SK-N-SH (cell line): ENCODE results near the gene MICALL1.

Experiments
- POLR2AphosphoS5 ChIP-seq: IDR thresholded peaks from 2 replicates; pipeline ENCODE4 v1.6.1; 2012; ENCODE audit warnings: low read depth, low read length
- TF ChIP-seq, protein P1 (sequence below): fragments of 200-600 bp; sonication (generic); IDR thresholded peaks from 2 replicates; pipeline ENCODE4 v1.6.1; 2017; ENCODE audit warnings: antibody characterized with exemption, mild to moderate bottlenecking, moderate library complexity
- TF ChIP-seq, protein P2 (sequence below): fragments of 150-350 bp; IDR thresholded peaks from 2 replicates; pipeline ENCODE4 v1.6.1; 2017; ENCODE audit warnings: antibody characterized with exemption, low read length, low read depth, borderline replicate concordance
- TF ChIP-seq, protein P3 (sequence below): IDR thresholded peaks from 2 replicates; pipeline ENCODE4 v1.6.1; 2012; ENCODE audit warnings: mild to moderate bottlenecking, low read depth, low read length, moderate library complexity

DNA sequence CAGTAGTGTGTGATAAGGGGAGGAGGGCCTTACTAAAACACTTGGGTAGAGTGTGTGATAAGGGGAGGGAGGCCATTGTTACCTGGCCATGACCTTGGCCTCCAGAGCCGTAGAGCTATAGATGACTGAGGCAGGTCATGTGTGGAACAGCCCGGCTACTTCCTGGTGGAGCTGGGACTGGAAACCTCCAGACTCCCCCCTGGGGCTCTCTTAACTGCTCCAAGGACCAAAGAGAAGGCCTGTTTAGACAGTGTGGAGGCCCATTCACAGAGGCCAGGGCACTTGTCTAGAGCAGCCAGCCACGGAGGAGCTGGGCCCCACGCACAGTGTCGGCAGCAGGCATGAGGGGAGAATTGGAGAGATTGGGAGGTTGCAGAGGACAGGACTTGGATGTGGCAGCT is 12.5 kb upstream of the MICALL1 start:
- TF ChIP-seq, protein P1, sequence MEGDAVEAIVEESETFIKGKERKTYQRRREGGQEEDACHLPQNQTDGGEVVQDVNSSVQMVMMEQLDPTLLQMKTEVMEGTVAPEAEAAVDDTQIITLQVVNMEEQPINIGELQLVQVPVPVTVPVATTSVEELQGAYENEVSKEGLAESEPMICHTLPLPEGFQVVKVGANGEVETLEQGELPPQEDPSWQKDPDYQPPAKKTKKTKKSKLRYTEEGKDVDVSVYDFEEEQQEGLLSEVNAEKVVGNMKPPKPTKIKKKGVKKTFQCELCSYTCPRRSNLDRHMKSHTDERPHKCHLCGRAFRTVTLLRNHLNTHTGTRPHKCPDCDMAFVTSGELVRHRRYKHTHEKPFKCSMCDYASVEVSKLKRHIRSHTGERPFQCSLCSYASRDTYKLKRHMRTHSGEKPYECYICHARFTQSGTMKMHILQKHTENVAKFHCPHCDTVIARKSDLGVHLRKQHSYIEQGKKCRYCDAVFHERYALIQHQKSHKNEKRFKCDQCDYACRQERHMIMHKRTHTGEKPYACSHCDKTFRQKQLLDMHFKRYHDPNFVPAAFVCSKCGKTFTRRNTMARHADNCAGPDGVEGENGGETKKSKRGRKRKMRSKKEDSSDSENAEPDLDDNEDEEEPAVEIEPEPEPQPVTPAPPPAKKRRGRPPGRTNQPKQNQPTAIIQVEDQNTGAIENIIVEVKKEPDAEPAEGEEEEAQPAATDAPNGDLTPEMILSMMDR: no peak
- TF ChIP-seq POLR2AphosphoS5: no peak
- TF ChIP-seq, protein P2, sequence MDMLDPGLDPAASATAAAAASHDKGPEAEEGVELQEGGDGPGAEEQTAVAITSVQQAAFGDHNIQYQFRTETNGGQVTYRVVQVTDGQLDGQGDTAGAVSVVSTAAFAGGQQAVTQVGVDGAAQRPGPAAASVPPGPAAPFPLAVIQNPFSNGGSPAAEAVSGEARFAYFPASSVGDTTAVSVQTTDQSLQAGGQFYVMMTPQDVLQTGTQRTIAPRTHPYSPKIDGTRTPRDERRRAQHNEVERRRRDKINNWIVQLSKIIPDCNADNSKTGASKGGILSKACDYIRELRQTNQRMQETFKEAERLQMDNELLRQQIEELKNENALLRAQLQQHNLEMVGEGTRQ: no peak
- TF ChIP-seq, protein P3, sequence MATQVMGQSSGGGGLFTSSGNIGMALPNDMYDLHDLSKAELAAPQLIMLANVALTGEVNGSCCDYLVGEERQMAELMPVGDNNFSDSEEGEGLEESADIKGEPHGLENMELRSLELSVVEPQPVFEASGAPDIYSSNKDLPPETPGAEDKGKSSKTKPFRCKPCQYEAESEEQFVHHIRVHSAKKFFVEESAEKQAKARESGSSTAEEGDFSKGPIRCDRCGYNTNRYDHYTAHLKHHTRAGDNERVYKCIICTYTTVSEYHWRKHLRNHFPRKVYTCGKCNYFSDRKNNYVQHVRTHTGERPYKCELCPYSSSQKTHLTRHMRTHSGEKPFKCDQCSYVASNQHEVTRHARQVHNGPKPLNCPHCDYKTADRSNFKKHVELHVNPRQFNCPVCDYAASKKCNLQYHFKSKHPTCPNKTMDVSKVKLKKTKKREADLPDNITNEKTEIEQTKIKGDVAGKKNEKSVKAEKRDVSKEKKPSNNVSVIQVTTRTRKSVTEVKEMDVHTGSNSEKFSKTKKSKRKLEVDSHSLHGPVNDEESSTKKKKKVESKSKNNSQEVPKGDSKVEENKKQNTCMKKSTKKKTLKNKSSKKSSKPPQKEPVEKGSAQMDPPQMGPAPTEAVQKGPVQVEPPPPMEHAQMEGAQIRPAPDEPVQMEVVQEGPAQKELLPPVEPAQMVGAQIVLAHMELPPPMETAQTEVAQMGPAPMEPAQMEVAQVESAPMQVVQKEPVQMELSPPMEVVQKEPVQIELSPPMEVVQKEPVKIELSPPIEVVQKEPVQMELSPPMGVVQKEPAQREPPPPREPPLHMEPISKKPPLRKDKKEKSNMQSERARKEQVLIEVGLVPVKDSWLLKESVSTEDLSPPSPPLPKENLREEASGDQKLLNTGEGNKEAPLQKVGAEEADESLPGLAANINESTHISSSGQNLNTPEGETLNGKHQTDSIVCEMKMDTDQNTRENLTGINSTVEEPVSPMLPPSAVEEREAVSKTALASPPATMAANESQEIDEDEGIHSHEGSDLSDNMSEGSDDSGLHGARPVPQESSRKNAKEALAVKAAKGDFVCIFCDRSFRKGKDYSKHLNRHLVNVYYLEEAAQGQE: no peak
